Fibroblast of peridontal ligament (primary cell): ENCODE data around the gene TREX2.
A peak's percentile ranks its signal among the peaks of the same experiment; 100 is the strongest.

ENCODE experiments used
- DNase-seq: peaks from one replicate; pipeline ENCODE4 v3.0.0-alpha.2; 2010; ENCODE audit errors: extremely low read depth

TREX2 gene

DNA sequence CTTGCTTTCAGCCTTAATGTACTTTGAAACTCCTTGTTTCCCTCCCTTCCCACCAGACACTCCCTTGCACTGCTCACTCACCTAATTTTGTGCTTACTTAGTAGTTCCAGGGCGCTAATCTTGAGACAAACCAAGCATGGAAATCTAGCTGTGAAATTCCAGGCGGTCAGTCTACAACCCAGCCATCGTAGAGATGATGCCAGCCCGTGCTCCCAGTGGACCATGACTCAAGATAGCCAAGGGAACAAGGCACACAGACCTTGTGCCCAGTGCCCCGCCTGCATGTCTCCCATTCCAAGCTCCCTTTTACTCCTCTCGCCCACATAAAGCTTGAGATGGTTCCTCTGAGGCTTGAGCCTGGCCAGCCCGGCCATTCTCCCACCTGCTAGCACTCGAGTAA, 11.1 kb downstream of the TREX2 start:
- DNase-seq = no peak

DNA sequence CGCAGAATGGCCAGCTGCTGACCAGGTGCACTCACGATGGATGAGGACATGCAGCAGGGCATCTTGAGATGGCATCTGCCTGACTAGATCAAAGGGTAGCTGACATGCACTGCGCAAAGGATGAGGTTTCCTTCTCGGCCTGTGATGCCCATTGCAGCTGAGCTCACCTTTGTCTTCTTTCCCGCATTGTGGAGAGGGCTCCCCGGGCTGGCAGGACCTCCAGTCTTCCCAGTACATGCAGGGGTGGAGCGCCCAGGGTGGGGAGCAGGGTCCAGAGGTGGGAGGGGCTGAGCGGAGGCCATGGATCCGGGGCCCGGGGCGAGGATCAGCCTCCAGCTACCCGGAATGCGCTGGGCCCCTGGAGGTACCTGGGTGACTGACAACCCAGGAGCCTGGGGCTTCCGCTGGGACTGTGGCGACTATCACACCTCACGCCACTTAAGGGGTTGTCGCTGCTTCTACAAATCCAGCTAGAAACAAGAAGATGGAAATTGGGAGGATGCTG, 12.0 kb downstream of the TREX2 start:
- no peak for DNase-seq

DNA sequence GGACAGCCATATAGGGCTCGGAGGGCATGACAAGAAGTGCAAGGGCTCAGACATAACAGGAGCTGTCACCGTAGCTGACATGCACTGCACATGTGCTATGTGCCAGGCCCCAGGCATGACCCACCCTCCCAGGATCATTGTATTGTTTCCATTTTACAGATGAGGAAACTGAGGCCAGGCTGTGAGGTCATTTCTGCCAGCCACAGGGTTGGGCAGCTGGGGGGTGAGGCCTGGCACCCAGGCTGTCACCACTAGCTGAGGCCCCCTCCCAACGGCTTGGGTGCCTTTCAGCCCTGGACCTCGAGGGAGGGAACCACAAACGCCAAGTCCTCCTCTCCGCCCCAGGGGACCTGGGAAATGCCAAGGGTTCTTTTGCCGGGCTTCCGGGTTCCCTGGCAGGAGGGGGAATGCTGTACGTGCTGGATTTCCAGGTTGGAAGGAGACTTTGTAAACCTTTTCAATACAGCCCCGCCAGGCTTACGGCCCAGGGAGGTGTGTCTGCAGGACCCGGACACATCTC, 12.6 kb downstream of the TREX2 start:
- DNase-seq = no peak

DNA sequence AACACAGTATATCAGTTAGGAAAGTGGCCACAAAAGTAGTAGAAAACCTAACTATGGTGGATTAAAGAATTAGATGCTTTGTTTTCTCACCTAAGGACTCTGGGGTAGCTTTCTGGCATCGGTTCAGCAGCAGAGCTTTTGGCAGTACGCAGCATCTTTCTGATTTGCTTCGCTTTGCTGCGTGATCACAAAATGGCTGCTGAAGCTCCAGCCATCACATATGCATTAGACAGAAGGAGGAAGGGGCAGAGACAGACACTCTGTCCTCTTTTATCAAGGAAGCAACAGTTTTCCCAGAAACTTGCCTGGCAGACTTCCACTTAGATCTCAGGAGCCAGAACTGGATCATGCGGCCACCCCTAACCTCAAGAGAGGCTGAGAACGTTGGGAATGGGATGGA, 15.1 kb downstream of the TREX2 start:
- DNase-seq = no peak

DNA sequence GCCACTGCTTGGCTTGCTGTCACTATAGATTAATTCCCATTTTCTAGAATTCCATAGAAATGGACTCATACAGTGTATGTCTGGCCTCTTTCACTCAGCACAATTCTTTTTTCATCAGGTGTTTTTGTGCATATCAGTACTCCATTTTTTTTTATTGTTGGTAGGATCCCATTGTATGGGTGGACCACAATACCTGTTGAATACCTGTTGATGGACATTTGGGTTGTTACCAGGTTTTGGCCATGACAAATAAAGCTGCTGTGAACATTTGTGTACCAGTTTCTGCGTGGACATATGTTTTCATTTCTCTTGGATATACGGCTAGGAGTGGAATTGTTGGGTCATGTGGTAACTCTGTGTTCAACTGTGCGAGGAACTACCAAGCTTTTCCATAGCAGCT, 19.7 kb downstream of the TREX2 start:
- no peak for DNase-seq

DNA sequence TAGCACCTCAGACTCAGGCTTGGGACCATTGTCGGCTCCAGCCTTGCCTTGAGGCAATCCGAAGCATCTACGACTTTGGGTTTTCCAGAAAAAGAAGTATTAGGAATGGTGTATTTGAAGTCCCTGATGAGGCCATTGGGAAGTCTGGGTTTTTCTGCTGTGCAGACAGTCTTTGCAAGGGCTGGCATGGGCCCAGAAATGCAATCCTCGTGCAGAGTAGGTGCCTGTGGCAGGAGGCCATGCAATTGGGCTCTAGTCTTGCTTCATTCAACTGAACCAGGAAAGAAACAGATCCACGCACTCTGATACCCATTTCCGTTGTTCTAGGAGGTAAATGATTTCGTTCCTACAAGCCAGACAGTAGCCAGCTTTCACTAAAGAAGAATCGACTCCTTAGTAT, 22.2 kb downstream of the TREX2 start:
- no peak for DNase-seq

DNA sequence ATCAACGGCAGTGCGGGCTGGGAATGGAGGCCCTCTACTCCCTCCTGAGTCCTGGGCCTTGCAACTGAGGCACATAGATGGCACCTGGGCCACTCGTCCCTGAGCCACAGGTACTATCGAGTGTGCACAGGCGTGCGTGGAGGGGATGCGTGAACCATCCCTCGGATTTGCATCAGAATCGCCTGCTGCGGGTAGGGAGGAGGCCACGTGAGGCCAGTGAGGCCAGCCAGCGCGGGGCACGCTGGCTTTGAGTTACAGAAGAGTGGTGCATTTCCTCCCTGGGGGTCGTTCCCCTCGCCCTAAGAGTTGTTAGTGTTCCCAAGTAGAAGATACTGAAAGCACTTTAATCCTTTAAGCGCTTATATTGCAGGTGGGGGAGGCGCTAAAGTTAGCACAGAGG, 24.0 kb downstream of the TREX2 start:
- DNase-seq = no peak

DNA sequence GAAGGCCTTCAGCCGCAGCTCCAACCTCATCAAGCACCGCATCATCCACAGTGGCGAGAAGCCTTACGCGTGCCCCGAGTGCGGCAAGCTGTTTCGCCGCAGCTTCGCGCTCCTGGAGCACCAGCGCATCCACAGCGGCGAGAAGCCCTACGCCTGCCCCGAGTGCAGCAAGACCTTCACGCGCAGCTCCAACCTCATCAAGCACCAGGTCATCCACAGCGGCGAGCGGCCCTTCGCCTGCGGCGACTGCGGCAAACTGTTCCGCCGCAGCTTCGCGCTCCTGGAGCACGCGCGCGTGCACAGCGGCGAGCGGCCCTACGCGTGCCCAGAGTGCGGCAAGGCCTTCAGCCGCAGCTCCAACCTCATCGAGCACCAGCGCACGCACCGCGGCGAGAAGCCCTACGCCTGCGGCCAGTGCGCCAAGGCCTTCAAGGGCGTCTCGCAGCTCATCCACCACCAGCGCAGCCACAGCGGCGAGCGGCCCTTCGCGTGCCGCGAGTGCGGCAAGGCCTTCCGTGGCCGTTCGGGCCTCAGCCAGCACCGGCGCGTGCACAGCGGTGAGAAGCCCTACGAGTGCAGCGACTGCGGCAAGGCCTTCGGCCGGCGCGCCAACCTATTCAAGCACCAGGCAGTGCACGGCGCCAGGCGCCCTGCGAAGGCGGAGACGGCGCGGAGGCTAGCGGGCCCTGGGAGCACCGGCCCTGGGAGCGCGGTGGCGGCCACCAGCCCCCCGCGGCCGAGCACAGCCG, 24.8 kb downstream of the TREX2 start:
- no peak for DNase-seq

DNA sequence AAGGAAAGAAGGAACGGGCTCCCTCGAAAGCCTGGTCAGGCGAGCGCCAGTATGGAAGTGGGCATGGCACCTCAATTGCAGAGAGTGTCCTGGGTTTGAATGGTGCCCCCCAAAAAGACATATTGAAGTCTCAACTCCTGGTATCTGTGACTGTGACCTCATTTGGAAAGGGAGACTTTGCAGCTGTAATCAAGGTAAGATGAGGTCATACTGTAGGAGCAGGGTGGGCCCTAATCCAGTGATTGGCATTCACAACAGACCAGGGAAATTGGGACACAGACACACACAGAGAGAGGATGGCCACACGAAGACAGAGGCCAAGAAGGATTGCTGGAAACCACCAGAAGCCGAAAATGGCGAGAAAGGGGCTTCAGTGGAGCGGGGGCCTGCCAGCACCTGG, 28.2 kb downstream of the TREX2 start:
- no peak for DNase-seq

DNA sequence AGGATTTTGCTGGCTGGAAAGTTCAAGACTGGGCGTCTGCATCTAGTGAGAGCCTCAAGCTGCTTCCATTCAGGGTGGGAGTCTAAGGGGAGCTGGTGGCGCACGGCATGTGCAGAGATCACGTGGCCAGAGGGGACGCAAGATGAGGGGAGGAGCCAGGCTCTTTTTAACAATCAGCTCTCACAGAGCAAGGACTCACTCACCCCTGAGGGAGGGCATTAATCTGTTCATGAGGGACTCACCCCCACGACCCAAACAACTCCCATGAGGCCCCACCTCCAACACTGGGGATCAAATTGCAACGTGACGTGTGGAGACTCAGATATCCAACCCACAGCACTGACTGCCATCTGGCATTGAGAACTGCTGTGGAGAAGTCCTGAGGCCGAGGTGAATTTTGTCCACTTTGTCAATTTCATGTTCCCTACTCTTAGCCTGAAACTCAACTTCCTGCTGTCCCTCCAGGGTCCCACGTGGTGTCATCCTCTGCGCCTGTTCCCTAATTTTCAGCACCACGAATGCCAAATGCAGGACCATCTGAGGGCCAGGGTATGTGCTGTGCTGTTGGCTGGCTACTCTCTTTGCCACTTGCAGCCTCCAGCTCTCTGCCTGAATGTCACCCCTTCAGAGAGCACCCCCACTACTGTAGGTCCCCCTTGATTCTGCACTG, 28.9 kb downstream of the TREX2 start:
- DNase-seq = no peak

DNA sequence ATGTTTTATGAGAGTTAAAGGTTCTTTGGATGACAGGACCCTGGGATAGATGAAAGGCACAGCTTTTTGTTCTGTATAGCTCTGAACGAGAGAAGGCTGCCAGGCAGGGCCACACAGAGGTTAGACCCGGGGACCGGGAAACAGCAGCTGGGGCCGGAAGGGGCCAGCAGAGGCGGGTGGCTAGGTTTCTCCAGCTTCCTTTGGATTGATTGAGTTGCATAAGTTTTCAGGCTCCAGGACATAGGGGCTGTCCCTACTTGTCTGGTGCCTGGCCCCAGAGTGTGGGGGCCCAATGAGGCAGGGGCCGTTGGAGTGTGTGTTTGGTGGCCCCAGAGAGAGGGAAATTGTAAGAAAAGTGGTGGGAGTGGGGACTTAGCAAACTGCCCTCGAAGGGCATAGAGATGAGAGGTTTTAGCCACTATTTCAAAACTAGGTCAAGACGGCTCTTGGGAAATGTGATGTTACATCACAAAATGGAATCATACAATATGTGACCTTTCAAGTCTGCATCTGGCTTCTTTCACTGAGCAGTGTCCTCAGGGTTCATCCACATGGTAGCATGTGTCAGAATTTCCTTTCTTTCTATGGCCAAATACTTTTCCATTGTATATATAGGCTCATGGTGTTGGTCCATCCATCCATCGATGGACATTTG, 30.9 kb downstream of the TREX2 start:
- peak; percentile 6 for DNase-seq

DNA sequence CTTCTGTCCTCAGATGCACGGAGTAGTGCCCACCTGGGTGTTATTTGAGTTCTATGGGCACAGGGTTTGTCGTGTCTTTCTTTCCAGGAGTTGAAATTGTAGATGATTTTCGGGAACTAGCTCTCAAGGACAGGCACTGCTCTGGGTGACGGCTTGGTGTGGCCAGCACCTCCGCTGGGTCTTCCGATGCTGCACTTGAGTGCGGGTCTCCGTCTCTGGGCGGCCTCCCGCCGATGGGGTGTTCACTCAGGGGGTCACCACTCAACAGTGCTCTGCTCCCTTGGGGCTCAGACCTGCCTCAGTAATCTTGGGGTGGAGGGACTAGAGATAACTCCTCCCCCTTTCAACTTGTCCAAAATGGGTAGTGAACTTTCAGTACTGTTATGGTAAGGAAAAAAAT, 32.1 kb downstream of the TREX2 start:
- no peak for DNase-seq

DNA sequence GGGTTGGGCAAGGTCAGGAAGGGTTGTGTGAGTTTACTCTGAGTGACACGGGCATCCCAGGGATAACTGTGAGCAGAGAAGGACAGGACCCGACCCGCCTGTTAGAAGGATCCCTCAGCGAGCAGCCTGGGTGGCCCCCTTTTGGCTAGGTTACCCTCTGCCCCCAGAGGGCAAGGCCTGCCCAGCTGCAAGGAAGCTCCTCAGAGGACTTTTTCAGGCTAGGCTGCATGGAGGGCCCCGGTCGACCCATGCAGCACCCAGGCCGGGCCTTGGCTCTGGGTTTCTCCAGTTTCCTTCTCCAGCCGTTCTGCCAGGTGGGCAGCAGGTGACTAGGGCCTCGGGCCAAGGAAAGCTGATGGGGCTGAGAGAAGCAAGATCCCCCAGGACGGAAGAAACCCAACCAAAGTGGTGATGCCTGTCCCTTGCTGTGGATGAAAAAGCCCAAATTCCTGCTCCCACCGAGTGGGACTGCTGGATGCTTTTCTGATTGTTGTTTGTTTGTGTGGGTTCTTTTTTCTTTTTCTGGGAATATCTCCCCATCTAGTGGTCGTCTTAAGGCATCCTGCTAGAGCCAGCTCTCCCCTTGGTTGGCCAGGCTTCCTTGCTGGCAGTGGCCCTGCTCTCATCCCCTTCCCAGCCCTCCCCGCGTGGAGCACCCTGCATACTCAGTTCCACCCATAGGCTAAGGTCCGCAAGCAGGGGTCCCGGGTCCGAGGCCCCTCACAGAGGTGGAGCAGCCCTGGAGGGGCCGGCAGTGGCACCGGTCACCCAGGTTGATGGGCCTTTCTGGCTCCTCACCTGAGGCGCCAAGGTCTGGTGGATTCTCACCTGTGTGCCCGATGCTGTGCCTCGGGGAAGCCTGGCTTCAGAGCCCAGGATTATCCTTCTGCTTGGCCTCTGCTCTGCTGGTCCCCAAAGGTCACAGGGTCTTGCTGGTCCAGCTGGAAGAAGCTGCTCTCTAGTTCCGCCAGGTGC, 32.8 kb downstream of the TREX2 start:
- peak; percentile 3 for DNase-seq

DNA sequence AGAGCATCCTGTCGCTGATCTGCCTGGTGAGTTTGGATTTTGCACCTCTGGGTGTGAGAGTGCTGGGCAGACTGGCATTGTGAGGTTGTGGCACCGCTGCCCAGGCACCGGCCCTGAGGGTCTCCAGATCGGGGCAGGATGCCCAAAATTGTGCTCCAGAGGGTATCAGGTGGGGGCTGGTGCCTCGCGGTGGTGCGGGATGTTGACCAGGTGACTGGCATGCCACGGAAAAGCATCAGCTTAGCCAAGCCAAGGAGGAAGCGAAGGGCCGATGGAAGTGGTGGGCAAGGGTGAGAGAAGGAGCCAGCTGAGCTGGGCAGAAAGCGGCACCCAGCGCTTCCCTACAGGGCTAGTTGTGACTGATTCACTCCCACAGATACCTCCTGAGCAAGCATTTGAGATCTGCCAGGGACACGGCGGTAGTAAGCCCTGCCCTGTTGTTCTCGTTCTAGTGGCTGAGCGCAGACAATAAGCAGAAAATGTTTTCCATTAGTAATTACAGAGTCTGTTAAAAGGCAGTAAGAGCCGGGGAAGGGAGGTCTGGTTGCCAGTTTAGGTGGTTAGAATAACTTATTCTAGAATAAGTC, 33.8 kb downstream of the TREX2 start:
- DNase-seq = no peak

DNA sequence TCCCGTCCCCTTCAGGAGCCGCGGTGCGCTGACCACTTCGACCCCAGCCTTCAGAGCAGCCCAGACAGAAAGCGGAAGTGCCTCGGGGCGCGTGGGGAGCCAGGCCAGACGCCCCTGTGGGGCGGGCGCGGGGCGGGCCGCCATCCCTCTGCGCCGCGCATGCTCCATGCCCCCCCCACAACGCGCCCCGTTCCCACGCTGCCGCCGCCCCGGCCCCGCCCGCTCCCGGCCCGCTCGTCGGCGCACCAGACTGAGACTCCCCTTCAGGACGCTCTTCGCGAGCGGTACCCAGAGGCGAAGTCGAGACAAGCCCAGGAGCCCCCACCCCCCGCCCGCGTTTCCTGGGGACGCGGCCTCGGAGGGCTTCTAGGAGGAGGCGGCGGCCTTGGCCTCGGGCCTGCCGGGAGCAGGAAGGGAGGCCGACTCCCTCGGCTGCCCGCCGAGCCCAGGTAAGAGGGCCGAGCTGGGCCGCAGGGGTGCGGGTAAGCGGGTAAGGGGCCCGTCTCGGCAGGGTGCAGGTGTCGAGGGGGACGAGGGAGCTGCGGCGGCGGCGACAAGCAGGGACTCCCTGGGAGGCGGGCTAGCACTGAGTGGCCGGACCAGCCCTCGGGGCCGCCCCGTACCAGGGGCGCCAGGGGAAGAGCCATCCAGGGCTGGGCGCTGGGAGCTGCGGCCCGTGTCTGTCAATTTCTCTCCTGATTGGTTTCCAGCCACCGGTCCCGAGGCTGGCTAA, 34.4 kb downstream of the TREX2 start, which contains the start of gene ZFP92:
TSS of gene ZFP92 (plus strand) at position 218 of the 733 bp plus-strand sequence. CDS start 6,851 bp downstream, outside the sequence.
- DNase-seq = no peak

DNA sequence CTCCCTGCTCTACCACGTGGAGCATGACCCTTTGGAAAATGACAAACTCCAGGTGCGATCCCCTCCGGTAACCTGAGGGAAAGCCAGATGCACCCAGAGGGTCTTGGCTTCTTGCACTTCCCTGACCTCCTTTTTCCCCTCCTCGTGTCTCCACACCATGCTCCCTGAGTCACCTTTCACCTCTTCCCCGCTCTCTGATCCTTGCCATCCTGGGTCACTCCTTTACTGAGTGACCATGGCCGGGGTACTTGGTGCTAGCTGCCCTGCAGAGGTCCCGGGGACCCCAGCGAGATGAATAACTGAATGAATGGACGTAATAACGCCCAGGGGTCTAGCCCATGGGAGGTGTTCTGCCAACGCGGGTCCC, 35.0 kb downstream of the TREX2 start:
- no peak for DNase-seq

DNA sequence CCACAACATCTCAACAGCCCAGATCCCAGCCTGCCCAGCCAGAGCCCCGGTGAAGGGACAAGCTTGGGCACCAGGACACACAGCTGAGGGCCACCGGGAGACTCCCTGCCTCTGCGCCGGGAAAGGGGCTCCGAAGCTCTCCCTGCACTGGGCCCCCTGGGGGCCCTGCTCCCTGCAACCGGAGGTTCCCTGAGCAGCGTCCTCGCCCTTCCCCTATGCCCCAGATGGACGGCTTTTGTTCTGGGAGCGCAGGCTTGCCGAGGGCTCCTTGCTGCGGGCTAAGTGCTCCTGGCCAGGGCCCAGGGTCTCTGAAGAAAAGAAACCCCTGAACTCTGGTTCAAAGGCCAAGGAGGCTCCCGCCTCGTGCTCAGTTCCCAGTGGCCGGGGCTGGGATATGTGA, 35.5 kb downstream of the TREX2 start:
- DNase-seq = no peak

DNA sequence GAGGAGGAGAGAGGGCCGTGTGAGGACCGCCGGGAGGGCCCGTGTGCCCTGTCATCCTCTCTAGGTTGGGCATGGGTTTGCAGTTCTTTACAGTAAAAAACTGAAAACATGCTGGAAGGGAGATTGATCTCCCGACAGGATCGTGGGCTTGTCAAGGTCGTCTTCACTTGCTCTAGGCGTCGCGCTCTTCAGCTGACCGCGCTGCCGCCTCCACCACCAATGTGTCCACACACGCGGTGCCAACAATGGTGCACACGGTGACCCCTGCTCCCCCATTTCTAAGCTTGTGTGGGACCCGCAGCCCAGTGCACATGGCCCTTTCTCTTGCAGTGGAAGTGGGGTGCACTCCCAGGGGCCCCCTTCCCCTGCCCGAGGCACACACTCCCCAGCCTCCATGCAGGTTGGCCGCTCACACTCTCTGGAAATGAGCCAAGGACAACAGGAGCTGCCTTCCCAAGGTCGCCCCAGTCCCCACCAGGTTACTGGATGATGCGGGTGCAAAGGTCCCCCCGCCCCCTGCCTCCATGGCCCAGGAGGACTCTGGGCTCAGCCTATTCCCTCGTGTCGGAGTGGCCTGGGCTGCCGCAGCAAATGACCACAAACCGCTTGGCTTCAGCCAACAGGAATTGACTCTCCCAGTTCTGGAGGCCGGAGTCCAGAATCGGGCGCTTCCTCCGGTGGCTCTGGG, 36.3 kb downstream of the TREX2 start:
- DNase-seq = no peak

DNA sequence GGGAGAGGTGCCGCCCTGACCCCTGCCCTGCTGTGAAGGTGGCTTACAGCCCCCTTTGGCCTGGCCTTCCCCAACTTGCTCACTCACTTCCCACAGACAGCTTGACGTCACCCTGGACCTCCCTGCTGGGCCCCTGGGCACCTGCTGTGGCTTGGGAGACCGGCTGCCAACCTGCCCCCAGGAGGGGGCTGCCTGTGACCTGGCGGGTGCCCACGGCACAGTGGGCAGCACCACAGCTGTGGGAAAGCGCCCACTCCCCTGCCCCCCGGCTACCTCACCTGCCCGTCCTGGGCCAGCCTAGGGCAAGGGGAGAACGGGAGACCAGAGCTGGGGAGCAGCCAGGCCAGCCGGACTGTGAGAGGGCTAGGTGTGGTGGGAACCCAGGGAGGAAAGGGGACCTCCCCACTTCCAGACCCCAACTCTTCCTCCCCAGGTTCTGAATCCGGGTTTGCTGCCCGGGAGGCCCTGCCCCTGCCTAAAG, 36.9 kb downstream of the TREX2 start:
- DNase-seq = no peak
